Anterior cingulate cortex (tissue), 58 donors: ENCODE data around the gene VSIG2.
"Not testable (repeated sequence)": the region's sequence is repeated elsewhere in the genome, so short reads cannot be mapped to it uniquely, and the experiment has no call there.

Source experiments
- DNase-seq, 58 donors: peaks; one replicate each; lab custom pipeline; 2025; lab: John Stamatoyannopoulos, UW

Gene VSIG2, protein sequence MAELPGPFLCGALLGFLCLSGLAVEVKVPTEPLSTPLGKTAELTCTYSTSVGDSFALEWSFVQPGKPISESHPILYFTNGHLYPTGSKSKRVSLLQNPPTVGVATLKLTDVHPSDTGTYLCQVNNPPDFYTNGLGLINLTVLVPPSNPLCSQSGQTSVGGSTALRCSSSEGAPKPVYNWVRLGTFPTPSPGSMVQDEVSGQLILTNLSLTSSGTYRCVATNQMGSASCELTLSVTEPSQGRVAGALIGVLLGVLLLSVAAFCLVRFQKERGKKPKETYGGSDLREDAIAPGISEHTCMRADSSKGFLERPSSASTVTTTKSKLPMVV

DNA sequence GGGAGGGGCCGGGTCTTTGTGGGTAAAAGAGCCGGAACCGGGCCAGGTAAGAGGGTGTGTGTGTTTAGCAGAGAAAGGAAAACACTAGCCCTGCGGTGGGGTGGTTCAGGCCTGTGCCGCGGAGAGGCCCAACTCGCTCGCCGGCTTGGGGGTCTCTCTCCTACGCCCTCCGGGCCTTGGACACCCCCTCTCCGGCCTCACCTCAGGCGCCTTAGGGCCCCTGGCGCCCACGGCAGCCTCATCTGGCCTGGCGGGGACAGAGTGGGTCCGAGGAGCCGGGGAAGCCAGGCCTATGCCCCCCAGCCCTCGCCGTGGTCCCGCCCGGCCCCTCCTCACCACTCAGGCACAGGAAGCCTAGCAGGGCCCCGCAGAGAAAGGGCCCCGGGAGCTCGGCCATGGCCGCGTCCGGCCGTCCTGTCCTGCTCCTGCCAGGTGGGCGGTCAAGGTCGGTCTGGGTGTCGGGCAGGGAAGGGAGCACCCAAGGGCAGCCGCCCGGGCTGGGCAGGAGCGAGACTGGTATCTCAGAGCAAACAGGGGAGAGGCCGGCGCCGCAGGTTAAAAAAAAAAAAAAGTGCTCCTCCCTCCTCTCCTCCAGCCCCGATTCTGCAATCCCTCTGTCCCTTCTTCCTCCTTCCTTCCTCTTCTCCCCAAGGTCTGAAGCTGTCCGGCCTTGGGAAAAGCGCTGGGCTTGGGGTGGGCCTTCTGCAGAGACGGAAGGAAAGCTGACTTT is at the start of gene VSIG2:
Gene VSIG2 (minus strand): TSS at position 515 of the 730 bp plus-strand sequence. CDS start 118 bp downstream, at position 397.
- DNase-seq: no peak

DNA sequence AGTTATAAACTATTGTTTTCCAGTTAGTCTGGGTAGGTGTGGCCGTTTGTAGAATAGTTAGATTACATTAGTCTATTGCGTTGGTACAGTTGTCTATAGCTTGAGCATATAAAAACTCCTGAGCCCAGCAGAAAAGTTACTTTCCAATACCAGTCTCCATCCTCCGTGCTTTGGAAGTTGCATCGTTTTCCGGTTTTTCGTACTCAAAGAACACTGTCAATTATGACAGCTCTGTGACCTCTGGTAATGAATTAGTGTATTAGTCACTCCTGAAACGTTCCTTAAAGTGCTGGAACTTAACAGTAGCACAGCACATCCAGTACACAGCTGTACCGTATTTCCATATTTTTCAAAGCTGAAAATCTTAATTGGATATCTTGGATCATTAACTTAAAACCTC is 49.0 kb upstream of the VSIG2 start:
- peak in 1 of 58 donors; percentile 16 for DNase-seq

DNA sequence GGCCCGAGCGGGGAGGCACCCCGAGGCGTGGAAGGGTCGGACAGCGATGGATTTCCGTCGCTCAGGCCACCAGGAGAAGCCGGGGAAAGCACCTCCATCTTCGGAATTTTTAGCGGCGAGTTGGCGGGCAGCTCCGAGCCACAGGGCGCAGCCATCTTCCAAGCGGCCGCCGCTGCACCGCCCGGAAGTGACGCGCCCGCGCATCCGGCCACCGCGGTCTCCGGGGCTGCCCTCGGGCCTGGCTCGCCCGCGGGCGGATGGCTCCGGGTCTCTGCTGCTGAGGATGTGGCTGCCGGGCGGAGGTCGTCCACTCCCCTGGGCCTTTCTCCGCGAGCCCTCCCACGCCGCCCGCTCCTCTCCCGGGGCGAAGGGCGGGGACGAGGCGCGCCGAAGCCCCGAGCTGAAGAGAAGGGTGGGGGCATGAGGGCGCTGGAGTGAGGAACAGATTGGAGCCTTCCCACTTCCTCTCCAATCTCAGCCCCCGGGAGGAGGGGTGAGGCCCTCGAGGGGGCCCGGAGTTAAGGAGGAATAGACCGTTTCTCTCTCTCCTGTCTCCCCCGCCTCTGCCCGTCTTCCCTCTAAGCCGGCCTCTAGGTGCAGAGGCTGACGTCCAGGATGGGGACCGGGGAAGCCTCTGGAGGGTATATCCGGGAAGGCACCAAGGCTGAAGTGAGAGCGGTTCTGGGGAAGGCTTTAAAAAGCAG is 48.3 kb upstream of the VSIG2 start, which contains the start of gene MSANTD2:
Gene MSANTD2 (minus strand): TSS at position 181 of the 704 bp plus-strand sequence. CDS start 26 bp downstream, at position 155.
- DNase-seq: peak; percentile 12 to 95 (median 83)

DNA sequence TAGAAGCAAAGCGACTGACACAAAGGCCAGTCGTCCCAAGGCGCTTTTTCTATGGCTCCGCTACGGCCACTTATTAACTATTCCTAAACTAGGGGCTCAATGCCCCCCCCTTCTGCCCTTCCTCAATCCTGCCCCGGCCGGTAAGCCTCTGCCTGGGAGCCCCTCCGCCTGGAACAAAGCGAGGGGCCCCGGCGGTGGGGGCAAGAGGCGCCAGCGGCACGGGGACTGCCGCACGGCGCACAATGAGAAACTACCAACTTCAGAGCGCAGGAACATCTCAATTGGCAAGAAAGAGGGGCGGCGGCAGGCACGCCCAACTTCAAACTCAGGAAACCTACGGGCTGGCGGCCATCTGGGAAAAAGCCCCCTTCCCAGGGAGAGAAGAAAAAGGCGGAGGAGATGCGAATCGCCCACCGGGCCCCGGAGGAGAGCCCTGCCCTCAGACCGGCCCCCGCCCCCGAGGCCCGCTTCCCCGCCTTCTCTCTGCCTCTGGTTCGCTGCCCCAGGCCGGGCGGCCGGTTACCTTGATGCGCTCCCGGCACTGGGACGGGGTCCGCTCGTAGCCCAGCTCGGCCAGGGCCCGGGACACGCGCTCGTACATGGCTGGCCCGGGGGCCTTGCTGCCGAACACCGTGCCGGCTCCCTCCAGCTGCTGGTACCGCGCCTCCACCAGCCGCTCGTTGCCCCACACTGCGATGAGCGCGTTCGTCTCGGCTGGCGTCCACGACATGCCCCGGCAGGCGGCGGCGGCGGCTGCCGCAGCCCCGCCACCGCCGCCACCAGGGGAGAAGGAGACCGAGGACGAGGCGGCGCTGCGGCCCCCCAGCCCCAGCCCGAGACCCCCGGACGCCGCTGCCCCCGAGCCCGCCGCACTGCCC is 47.5 kb upstream of the VSIG2 start:
- DNase-seq: peak in 25 of 58 donors; percentile 3 to 76 (median 34)

DNA sequence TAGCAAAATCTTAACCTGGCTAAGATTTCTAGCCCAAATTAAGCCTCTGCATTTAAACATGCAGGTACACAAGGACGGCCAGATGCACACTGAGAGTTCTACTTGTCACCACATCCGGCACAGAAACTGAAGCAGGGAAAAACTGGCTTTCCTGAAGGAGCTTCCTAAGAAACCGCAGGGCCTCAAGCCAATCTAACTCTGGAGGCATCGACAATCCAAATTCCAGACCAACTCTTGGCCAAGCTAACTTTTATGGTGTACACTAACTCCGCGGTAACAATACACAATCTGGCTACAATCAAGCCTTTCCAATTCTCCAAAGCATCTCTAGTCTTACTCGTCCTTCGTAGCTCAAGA is 46.9 kb upstream of the VSIG2 start:
- no peak for DNase-seq

DNA sequence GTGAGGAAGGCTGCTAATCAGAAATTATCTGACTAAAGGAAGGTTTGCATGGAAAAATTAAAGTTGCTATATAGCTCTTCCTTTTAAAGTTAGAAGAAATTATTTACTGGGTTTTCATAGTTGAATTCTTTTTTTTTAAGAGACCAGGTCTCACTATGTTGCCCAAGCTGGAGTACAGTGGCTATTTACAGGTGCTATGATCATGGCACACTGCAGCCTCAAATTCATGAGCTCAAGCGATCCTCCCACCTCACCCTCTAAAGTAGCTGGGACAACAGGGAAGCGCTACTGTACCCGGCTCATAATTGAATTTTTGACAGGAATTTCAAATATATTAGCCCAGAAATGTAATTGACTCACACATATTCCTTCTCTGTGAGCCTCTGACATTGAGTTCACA is 44.3 kb upstream of the VSIG2 start:
- no peak for DNase-seq

DNA sequence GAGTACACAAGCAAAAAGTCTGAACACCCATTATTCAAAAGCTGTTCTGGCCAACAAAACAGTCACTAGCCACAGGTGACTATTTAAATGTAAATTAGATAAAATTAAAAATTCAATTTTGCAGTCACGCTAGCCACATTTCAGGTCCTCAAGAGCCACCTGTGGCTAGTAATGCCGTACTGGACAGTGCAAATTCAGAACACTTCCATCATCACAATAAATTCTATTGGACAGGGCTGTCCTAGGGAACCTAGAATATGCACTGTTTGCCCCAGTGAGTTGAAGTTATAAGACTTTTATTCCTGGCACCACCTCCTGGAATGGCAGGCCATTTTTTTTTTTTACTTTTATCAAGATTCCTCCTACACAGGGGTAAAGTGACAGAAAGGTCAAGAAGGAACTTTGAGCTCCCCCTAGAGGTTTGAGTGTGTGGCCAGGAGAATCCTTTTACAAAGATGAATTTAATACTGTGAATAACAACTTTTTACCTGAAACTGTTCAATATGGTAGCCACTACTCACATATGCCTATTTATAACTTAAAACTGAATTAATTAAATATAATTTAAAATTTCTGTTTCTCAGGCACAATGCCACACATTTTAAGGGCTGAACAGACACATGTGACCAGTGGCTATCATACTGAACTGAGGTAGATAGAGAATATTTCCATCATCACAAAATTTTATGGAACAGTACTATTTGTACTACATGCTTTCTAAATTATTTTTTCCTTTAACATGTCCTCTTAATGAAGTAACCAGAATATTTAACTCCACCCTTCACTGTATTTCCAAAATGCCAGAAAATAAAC is 41.6 kb upstream of the VSIG2 start:
- DNase-seq: no peak

DNA sequence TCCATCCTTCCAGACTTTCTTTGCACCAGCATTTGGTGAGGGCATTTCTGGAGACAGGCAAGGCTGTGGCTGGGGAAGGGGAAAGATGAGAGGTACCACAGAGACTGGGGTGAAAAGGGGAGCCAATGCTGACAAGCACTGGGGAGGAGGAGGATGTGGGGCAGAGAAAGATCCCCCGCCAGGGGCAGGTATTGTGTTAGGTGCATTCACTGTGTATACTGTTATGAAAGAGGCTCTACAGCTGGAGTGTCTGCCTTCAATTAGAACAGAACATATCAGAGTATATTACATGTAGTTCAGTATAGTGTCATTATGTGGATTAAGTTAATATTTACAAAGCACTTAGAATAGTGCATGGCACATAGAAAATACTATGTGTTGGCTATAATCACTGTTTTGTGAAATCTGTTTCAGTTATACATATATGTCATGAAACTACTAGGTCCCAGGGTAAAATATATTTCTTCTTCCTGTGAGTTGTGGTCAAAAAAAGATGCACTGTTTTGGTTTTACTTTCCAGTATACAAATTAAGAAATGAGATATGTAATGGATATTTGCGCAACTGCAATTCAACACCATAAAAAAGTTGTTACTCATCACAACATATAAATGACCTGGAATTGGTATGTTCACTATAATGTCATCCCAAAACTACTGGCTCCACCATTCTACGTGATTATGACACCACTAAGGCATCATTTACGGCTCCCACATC is 39.7 kb upstream of the VSIG2 start:
- no peak for DNase-seq

DNA sequence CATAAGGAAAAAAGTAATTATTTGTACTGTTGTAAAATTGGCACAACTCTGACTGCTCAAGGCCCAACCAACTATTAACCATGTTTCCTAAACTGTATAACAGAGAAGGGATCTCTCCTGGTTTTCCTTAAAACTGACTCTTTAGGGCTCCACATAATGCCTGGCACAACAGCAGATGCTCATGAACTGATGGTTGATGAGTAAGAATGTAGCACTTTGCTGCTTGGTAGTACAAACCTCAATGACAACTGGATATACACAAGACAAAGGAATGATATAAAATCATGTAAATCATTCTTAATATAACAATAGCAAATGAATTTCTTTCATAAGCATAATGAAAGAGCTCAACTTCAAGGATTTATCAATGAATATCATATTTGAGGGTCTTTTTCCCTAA is 36.5 kb upstream of the VSIG2 start:
- no peak for DNase-seq

DNA sequence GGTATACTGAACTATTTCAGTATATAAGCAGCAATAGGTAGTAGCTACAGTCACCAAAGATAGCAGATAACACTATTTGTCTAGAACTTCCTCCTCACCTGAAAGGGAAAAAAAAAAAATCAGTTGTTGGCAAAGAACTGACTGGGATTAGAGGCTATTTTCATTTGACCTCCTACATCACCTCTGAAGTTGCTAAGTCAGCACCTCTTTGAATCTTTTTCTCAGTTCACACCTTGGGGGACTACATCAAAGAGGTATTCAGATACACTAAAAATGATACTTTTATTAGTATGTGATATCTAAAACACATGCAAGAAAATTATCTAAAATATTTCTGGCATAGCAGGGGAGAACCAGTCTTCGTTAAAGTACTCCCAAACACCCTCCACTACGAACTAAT is 32.0 kb upstream of the VSIG2 start:
- DNase-seq: no peak

DNA sequence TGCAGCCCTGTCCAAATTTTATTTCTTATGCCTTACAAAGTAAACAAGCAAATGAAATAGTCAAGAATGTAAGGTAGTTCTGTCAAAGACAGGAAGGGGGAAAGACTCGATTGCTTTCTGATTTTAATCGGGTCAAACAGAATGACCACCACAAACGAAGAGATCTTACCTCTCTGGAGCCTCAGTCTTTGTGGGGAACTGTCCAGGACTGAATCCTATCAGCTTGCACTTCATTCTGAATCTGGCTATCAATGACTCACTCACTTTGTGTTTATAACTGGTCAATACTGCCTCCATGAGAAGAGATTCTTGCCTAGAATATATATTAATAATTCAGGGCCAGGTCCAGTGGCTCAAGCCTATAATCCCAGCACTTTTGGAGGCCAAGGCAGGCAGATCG is 30.9 kb upstream of the VSIG2 start:
- DNase-seq: no peak

DNA sequence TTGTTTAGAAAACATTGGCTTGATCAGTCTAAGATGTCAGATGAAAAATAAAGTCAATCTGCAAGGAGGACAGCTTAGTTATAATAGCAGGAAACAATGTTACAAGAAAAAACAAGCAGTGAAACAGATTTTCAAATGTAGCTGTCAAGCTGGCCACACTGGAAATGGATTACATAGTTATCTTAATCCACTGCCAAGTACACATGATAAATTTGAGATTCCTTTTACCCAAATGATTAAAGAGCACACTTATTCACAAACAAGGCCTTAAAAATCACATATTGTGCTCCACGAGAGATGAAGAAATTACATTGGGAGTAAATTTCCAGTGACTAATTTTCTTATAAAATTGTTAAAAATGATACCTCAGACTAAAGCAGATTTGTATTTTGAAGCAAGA is 27.5 kb upstream of the VSIG2 start:
- no peak for DNase-seq

DNA sequence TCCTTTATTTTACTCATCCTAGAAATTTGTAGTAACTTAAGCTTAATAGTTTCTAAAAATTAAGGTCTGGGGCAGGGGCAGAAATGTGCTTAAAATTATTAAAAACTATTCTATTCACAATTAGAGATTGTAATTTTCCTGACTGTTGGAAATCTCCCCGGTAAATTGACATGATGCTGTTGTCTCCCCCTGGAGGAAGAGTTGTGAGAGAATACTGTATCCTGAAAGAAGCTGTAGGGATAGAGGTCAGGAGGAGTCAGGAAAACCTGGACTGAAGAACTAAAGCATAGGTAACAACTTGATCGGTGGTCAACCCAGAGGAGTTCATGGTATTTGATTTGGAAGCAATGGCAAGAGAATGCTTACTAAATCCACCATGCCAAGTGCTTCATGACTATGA is 26.2 kb upstream of the VSIG2 start:
- no peak for DNase-seq

DNA sequence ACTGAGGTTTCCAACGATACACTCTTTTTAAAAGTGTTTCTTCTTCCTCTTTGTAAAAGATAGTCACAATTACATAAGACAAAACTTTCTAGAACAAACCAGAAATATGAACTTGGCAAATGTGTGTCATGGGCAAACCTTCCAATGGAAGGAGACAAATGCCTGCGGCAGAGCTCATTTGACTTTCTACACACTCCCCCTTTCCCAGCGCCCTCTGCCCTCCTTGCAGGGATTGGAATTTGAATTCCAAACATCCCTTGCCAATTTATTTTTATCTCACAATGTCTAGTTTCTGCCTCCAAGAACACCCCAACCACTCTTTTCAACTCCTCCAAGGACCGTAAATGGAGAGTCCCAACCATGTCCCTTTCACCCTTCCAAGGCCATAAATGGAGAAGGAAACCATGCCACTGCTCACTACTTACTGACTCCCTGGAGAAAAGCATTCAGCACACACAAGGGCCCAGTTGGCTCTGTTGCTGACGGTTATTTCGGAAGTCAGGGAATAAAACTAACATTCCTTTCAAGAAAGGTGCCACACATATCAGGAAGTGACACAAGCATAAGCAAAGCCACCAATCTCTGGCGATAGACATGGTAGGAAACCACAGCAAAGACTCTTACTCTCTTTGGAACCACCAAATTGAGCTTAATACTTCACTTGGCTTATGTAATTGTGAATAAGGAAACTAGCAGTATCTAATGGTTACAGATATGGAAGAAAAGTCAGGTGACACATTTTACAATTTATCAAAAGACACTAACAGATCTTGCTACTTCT is 25.0 kb upstream of the VSIG2 start:
- DNase-seq: no peak

DNA sequence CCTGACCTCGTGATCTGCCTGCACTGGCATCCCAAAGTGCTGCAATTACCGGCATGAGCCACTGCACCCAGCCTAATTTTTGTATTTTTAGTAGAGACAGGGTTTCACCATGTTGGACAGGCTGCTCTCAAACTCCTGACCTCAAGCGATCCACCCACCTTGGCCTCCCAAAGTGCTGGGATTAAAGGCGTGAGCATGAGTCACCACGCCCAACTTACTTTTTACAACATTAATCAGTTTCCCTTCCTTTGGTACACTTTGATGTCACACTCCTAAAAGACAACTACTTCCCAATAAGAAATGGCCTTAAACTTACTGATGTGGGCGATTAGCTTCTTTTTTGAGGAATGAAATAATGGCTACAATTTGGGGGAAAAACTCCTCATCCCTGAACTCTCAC is 18.9 kb upstream of the VSIG2 start:
- DNase-seq: not testable (repeated sequence)

DNA sequence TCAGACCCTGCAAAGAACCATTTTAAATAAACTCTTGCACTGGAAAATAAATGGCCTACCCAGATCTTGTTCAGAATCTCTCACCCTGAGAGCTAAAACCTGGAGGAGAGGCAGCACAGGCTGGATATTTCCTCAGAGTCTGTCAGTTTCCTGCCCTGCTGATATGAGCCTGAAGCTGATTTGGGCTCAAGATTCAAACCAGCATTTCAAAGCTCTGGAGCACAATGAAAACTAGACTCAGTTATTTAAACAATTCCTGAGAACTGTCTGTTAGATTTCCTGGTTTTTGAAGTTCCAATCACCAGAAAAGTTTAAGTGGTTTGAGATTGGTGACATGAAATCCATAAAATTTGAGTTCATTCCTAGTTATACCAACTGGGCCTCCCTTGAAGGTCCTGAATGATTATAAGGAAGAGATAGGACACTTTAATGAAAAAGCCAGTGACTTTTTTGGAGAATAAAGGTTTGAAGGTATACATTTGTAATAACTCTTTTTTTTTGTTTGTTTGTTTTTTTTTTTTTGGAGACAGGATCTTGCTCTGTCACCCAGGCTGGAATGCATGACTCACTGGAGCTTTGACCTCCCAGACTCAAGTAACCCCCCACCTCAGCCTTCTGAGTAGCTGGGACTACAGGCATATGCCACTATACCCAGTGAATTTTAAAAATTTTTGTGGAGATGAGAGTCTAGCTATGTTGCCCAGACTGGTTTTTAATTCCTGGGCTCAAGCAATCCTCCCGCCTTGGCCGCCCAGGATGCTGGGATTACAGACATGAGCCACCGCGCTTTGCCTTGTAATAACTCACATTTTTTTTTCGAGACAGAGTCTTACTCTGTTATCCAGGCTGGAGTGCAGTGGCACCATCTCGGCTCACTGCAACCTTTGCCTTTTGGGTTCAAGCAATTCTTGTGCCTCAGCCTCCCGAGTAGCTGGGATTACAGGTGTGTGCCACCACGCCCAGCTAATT is 18.0 kb upstream of the VSIG2 start:
- no peak for DNase-seq

DNA sequence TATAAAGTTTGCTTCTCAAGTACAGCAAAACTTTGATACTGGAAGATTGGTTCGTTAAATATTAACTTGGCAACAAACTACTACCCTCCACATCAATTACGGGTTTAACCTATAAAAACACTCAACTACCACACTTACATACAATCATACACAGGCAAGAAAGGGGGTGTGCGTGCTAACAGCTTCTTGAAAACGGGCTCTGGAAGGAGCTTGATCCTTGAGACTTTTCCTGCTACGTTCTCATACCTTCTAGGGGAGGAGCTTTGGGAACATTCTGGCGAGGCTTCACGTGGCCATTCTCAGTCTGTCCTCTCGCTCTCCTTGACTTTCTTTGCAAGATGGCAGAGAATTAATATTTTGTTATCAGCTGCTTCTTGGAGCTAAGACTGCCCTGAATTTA is 16.9 kb upstream of the VSIG2 start:
- no peak for DNase-seq
